ENCODE results near the gene MLKL.

- no peak for TF ChIP-seq REST (IDR thresholded peaks at IDR 0.05; ENCODE audit: insufficient replicate concordance, low read depth)
- no peak for TF ChIP-seq POLR2AphosphoS5 (IDR thresholded peaks at IDR 0.05; ENCODE audit: low read depth)
- TF ChIP-seq CTCF (IDR thresholded peaks at IDR 0.05; ENCODE audit: insufficient read depth, low read length): no peak
- TF ChIP-seq GABPA (IDR thresholded peaks at IDR 0.05; ENCODE audit: low read depth): no peak
These were observed 47.3 kb upstream of the MLKL start for GRCh38 chr16:74747716-74748615.

Data from HL-60 (cell line).